Activated CD4-positive, CD25-positive, alpha-beta regulatory T cell treated with anti-CD3 and anti-CD28 coated beads, Interleukin-2, amount 50 U/mL, for 24 hours (primary cell): ENCODE data around the gene TIAM1.
A peak's percentile ranks its signal among the peaks of the same experiment; 100 is the strongest.

ENCODE experiments used
- ATAC-seq, 2 donors: fragments of 150-1000 bp; cut with Tn5 transposase; one replicate each; pipeline ENCODE4 v1.10.0; 2021; ENCODE audit warnings: mild to moderate bottlenecking in 1 of 2, moderate library complexity in 1 of 2

Gene TIAM1

GRCh38 chr21:31196724-31197123 is 147.3 kb downstream of the TIAM1 start:
- ATAC-seq: no peak

- ATAC-seq: peak; percentile 58 to 66
Observed at GRCh38 chr21:31195334-31196015, 148.6 kb downstream of the TIAM1 start.

GRCh38 chr21:31194510-31195293 is 149.4 kb downstream of the TIAM1 start:
- no peak for ATAC-seq

- ATAC-seq: no peak
Observed at GRCh38 chr21:31193761-31194160, 150.3 kb downstream of the TIAM1 start.

GRCh38 chr21:31191553-31191952 is 152.5 kb downstream of the TIAM1 start:
- ATAC-seq: peak; percentile 58 to 67

- peak; percentile 4 to 5 for ATAC-seq
Observed at GRCh38 chr21:31190516-31190915, 153.5 kb downstream of the TIAM1 start.

GRCh38 chr21:31187499-31187898 is 156.6 kb downstream of the TIAM1 start:
- ATAC-seq: peak in 1 of 2 donors; percentile 8

GRCh38 chr21:31186916-31187315 is 157.1 kb downstream of the TIAM1 start:
- ATAC-seq: peak in 1 of 2 donors; percentile 8

- peak in 1 of 2 donors; percentile 25 for ATAC-seq
Observed at GRCh38 chr21:31185663-31186062, 158.4 kb downstream of the TIAM1 start.

- no peak for ATAC-seq
Observed at GRCh38 chr21:31184876-31185275, 159.2 kb downstream of the TIAM1 start.

- peak; percentile 54 to 56 for ATAC-seq
Observed at GRCh38 chr21:31184459-31184858, 159.6 kb downstream of the TIAM1 start.

- ATAC-seq: peak; percentile 55 to 59
Observed at GRCh38 chr21:31182231-31183140, 161.6 kb downstream of the TIAM1 start.

- no peak for ATAC-seq
Observed at GRCh38 chr21:31181082-31181750, 162.8 kb downstream of the TIAM1 start.

GRCh38 chr21:31180256-31181081 is 163.6 kb downstream of the TIAM1 start:
- ATAC-seq: no peak

- ATAC-seq: peak; percentile 29 to 48
Observed at GRCh38 chr21:31176725-31177124, 167.3 kb downstream of the TIAM1 start.

- ATAC-seq: no peak
Observed at GRCh38 chr21:31176080-31176551, 167.9 kb downstream of the TIAM1 start.

- ATAC-seq: peak; percentile 39
Observed at GRCh38 chr21:31173881-31174555, 170.0 kb downstream of the TIAM1 start.

GRCh38 chr21:31172328-31172727 is 171.7 kb downstream of the TIAM1 start:
- ATAC-seq: no peak

GRCh38 chr21:31164713-31165694 is 179.1 kb downstream of the TIAM1 start:
- peak; percentile 29 to 37 for ATAC-seq
